HG03039 (cell line): Measurements from ENCODE around the gene COL26A1.

Experiments
- ATAC-seq: cut with Tn5 transposase; IDR thresholded peaks from one replicate; pipeline ENCODE4 v1.9.1; 2021; ENCODE audit warnings: mild to moderate bottlenecking, moderate library complexity; ENCODE audit not compliant: unreplicated experiment

The COL26A1 gene

DNA sequence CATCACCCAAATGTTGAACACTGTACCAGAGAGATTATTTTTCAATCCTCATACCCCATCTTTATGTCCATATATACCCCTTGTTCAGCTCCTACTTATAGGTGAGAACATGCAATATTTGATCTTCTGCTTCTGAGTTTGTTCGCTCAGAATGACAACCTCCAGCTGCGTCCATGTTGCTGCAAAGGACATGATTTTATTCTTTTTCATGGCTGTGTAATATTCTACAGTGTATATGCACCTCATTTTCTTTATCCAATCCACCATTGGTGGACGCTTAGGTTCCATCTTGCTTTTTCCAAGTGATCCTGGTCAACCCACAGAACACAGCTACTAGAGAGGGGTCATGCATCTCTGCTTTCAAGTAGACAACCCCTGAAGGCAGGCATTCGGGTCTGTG, 166.9 kb downstream of the COL26A1 start:
- no peak for ATAC-seq

DNA sequence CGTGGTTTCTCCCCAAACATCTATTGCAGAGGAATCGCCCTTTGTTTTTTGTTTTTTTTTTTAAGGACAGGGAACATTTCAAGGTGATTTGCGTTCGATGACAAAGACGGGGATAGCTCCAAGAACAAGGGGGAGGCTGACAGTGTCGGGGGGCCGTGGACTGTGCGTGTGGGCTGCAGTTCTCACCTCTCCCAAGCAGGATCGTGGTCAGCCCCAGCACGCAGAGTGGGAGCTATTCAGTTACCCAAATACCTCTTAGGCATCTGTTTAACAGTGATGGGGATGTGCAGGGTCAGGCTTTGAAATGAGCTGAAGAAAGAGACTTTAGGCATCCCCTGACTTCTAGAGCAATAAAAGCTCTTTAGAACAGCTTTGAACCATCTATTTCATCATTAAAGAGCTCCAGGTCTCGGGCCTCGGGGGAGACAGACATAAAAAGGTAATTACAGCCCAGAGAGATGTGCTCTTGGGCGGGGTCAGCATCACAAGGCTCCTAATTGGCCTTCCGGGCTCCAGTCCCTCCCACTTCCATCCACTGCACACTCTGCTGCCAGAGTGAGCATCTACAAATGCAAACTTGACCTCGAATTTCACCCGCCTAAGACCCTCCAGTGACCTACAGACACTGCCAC, 169.2 kb downstream of the COL26A1 start:
- ATAC-seq = no peak

DNA sequence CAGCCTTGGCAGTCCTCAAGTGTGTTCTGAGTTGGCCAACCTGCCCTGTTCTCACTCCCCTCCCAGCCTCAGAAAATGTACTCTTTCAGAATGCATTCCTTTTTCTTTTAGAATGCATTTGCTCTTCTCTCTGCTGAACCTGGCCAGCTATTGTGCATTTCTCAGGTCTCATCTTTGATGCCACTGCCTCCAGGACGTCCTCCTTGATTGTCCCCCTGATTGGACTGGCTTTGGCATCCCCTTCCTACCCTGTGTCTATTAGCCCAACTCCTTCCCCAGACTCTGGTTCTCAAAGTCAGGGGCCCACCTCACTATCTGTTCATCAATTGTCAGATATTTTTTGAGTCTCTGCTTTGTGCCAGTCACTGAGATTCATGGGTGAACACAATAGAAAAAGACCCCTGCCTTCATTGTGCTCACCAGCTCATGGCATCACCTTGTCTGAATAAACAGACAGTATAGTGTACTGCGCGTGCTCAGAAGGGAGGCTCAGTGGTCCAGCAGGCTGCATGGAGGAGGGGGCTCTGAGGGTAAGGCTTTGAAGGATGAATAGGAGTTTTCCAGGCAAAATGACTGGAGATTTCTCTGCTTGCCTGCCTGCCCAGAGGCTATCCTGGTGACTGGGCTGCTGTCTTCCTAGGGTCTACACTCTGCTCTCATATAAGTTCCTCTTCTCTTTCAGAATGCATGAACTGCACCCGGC, 169.9 kb downstream of the COL26A1 start:
- no peak for ATAC-seq

DNA sequence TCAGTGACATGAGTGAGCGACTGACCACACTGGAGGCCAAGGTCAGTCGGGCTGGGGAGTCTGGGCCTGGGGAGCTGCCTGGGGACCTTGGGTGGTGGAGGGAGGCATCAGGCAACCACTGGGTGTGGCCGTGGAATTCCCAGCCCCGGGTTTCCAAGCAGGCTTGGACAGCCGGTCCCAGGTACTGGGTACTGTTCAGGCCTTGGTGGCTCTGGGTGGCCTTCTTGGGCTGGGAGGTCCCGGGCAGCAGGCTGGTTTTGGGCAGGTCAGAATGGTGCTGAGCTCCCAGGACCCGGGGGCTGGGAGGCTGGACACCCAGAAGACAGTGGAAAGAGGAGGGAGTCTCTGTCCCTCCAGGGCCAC, 170.4 kb downstream of the COL26A1 start:
- ATAC-seq = no peak

DNA sequence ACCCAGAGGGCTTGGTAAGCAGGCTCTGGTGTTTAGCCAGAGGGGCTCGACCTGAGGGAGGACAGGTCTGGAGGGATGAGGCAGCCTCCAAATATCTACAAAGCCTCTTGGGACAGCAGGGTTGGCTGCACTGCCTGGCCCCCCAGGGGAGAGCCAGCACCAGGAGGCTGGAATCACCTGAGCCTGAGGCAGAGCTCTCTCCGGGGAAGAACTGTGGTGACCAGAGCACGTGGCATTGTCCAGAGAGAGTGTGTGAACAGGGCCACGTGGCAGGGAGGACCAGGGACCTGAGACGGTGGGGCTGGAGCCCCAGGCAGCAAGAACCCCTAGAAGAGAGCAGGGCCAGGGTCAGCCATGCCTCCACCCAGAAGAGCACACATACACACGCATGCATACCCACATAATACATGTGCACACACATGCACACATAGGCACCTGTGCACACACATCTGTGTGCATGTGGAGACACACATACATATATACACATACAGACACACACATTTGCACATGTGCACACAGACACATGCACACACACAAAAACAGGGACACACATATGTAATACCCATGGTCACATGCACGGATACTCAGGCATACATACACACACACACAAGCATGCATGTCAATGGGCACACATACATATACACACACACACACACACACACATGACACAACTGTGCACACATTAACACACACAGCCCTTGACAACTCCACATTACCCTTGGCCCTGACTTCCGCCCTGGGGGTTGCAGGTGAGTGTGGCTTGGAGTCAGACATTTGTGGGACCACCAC, 171.5 kb downstream of the COL26A1 start:
- no peak for ATAC-seq

DNA sequence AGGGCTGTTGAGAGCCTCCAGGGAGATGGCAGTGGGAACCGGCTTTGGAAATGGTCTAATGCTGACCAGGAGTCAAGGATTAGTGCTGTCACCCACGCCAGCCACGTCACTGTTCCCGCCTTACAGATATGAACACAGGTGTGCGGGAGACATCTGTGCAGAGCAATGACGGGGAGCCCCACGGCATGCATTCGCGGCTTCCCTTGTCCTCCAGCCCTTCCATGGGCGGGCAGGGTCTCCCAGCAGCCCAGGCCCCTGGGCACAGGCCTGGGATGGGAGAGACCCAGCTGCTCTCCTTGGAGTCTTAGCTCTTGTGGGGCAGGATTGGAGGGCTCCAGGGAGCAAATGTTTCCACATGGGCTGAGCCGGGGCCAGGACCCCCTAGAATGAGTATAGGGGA, 172.2 kb downstream of the COL26A1 start:
- no peak for ATAC-seq

DNA sequence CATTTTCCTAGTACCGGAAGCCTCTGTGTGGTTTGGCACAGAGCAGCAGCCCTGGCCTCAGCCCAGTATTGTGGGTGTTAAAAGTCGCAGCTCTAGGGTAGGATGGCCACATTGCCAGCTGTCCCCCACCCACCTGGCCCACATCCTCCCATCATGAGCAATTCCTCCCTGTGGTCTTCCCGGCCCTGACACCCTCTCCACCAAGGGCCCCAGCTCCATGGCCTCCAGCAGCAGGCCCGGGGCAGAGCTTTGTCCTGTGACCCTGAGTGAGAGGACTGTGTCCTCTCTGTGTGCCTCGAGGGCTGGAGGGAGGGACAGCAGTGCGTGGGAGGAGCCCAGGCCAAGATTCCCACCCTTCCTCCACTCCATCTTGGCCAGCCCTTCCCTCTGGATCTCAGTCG, 172.7 kb downstream of the COL26A1 start:
- ATAC-seq = no peak

DNA sequence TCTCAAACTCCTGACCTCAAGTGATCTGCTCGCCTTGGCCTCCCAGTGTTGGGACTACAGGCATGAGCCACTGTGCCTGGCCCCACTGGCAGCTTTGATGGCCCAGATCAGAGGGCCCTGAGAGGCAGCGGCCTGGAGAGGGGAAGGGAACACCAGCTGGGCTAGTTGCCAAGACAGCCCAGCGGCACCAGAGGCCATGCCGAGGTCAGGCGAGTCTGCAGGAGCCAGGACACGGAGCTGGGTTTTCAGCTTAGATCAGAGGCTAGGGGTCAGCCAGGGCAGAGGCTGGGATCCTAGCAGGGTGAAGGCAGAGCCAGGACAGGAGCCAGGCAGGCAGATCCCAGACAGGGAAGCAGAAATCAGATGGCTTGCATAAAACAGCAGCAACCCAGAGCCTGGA, 173.6 kb downstream of the COL26A1 start:
- ATAC-seq = no peak

DNA sequence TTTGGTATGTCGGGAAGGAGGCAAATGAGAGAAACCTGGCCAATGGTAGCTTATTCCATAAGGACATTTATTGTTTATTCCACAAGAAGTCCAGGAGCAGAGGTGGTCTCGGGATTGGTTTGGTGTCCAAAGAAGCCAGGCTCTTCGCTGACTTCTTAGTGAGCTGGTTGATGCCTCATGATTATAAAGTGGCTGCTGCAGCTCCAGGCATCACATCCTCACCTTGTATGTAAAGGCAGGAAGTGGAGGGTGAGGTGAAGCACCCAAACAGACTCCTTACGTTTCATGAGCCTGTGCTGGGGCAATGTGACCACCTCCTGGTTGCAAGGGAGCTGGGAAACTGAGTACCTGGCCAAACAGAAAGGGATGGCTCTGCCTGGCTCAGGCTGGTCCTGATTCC, 174.0 kb downstream of the COL26A1 start:
- no peak for ATAC-seq

DNA sequence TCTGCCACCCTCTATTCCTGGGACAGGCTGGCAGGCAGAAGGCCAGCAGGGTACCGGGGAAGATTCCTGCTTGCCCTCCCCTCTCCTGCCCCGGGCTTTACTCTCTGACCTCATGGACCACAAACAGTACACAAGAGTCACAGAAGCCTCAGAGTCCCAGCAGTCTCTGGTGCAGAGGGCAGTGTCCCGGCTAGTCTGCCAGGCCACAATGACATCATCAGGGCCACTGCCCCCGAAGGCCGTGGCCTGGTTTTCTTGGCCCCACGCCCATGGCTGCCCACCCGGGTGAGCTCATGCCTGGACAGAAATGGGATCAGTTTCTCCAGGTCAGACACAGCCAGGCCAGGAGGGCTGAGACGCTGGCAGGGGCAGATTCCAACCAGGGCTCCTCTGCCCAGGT, 174.5 kb downstream of the COL26A1 start:
- no peak for ATAC-seq

DNA sequence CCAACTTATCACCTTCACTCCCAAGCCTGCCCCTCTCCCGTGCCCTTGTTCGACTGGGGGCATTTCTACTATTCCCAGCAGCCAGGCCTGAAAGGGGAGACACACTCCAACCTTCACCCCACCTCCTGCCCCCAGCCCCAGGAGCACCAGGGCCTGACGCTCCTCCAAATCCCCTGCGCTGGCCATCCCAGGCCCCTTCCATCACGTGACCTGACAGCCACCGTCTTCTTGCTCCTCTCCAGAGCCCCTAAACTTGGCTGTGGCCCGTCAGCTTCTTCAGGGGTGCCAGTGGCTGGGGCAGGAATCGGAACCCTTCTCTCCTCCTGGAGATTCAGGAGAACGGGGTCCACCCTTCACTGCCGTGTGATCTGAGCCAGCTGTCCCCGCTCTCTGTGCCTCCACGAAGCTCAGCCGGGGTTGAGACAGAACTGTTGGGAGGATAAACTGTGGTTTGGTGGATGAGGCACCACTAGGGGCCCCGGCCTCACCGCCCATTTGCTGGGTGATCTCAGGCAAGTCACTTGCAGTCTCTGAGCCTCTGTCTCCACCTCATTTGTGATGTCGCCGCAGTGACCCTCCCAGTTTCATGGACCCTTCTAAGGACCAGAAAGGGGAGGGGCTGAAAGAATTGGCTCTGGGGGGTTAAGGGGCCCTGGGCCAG, 175.4 kb downstream of the COL26A1 start:
- ATAC-seq = no peak

DNA sequence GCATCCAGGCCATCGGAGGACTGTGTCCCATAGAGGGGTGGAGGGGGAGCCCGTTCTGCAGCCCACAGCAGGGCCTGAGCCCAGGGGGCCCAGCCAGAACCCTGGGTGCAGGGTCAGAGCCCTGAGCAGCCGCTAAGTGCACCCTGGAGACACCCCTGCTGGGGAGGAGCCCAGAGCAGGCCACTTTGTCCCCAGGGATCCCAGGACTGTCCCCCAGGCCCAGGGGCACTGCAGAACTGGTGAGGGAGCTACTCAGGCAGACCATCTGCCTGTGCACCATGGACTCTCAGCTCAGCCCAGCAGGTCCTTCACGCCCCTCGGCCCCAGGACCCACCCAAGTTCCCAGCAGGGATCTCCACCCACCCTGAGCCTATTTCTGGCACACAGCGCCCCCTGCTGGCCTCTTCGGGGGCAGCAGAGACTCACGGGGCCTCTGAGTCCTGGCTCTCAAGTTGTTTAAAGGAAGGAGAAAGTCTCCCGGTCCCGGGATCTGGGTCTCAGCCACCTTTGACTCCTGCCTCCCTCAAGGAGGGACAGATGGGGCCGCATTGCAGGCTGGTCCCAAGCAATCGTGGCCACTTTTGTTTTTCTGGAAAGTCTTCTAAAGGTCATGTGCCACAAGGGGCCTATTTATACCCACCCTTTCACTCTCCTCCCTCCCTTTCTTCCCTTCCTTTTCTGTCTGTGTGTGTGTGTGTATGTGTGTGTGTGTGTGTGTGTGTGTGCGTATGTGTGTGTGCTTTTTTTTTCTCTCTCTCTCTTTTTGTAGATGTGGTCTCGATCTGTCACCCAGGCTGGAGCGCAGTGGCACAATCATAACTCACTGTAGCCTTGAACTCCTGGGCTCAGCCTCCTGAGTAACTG, 176.2 kb downstream of the COL26A1 start:
- no peak for ATAC-seq

DNA sequence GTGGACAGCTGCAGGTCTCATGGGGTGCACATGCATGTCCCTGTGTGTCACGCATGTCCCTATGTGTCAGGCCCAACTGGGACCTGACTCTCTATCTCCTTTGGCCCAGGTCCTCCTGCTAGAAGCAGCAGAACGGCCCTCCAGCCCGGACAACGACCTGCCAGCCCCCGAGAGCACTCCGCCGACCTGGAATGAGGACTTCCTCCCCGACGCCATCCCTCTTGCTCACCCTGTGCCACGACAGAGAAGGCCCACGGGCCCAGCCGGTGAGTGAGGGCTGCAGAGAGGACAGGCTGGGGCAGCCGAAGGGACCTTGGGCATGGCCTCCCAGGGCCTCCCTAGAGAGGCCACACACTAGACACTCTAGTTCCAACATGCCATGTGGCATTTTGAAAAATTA, 177.1 kb downstream of the COL26A1 start:
- no peak for ATAC-seq

DNA sequence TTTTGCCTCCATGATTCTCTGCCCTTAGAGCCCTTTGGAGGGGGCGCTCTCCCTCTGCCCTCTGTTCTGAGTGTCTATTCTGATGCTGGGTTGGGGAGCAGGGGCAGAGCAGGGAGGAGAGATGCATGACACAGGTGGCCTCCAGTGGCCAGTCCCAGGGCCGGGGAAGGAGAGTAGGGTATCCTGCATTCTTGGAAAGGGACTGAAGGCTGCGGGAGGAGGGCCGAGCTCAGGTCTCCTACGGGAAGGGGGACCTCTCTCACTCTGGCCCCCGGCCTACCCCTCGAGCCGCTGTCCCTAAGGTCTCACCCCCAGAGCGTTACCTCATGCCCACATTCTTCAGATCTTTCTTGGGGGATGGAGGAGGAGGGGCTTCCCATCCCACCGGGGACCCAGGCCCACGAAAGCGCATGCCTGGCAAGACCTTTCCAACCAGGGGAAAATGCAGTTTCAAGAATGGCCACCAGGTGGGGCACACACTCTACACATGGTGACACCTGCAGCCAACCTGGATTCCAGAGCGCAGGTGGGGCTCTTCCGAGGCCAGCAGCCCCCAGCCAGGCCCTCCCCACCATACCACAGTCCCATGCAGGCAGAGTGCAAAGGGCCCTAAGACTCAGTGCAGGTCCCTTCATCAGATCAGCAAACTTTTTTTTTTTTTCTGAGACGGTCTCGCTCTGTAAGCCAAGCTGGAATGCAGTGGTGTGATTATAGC, 180.0 kb downstream of the COL26A1 start:
- no peak for ATAC-seq

DNA sequence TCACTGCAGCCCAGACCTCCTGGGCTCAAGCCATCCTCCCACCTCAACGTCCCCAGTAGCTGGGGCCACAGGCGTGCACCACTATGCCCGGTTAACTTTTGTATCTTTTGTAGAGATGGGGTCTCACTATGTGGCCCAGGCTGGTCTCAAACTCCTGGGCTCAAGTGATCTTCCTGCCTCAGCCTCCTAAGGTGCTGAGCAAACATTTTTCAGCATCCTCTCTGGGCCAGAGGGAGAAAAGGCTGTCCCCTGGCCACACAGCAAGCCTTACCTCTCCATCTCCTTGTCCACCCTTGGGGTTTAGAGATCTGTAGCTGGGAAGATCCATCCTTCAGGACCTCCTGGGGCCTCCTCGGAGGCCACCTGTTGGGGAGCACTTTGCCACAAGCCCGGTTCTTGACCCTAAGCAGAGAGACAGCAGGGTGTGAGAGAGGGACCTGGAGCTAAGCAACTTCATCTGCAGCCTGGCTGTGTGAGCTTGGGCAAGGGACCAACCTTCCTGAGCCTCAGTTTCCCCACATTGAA, 180.6 kb downstream of the COL26A1 start:
- no peak for ATAC-seq

DNA sequence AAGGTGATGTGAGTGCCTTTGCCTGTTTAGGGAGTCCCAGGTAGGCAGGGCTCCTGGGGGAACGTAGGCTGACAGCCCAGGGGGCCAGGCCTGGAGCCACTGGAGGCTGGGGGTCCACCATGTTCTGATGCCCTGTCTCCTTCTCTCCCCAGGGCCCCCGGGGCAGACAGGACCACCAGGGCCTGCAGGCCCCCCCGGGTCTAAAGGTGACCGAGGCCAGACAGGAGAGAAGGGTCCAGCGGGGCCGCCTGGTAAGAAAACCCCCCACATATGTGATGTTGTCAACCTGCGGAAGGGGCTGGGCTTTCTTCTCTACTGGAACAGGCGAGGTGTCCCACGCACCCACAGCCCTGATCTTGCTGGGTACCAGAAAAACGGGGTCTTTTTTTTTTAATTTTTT, 181.2 kb downstream of the COL26A1 start:
- ATAC-seq = no peak

DNA sequence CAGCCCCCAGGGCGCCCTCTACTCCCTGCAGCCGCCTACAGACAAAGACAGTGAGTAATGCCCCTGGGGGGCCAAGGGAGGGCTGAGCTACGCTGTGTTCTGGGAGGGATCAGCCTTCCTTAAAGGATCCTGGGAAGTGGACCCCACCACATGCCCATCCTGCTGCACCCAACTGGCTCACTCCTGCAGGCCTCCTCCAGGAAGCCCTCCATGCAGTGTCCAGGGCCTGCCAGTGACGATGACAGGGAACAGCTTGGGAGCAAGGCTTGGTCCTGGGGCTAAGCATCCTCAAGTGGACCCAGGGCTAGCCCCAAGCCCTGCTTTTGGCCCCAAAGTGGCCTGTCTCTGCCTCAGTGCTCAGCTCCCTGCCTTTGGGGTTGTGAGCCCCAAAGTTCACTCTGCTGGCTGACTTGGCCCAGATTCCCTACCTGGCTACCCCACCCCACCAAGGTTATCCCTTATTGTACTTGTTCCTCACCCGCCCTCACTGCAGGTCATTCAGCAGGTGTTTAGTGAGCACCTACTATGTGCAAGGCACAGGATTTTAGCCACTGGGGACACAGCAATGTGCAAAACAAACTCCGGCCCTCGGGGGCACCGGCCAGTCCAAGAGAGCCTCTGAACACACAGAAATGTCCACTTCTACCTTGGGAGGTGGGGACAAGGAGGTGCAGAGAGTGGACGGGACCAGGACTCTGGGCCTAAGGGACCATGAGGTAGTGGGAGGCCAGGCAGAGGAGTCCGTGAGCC, 182.9 kb downstream of the COL26A1 start:
- ATAC-seq = no peak

DNA sequence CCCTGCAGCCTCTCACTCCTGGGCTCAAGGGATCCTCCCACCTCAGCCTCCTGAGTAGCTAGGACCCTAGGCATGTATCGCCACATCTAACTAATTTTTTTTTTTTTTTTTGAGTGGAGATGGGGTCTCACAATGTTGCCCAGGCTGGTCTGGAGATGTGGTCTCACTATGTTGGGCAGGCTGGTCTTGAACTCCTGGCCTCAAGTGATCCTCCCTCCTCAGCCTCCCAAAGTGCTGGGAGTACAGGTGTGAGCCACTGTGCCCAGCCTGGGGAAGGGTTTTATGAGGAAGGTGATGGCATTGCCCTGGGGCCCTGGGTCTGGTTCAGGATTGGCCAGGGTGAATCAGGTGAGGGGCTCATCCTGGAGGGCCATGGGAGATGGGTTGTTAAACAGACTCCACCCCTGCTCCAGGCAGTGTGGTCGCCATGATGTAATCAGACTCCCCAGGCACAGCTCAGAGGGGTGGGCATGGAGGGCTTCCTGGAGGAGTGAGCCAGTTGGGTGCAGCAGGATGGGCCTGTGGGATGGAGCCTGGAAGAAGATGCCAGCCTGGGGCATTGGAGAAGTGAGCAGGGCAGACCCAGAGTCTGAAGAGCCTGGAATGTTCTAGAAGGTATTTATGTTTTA, 183.7 kb downstream of the COL26A1 start:
- ATAC-seq = no peak
